Measurements from ENCODE around the gene ZNF682.

DNA sequence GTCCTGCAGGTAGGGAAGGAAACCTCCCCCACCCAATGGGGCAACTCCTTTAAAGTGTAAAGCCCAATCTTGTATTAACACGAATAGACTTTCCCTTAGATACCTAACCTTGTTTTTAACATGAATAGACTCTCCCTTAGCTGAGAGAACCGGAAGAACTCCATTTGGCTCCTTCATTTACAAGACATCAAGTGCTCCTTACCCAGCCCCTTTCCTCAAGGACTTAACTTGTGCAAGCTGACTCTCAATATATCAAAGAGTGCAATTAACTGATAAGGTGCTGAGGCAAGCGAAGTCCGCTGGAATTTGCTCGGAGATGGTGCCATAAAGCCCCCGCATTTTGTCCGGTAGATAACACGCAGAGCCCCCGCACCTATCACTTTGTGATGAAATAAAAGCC is 28.6 kb upstream of the ZNF682 start:
- TF ChIP-seq, protein P1, sequence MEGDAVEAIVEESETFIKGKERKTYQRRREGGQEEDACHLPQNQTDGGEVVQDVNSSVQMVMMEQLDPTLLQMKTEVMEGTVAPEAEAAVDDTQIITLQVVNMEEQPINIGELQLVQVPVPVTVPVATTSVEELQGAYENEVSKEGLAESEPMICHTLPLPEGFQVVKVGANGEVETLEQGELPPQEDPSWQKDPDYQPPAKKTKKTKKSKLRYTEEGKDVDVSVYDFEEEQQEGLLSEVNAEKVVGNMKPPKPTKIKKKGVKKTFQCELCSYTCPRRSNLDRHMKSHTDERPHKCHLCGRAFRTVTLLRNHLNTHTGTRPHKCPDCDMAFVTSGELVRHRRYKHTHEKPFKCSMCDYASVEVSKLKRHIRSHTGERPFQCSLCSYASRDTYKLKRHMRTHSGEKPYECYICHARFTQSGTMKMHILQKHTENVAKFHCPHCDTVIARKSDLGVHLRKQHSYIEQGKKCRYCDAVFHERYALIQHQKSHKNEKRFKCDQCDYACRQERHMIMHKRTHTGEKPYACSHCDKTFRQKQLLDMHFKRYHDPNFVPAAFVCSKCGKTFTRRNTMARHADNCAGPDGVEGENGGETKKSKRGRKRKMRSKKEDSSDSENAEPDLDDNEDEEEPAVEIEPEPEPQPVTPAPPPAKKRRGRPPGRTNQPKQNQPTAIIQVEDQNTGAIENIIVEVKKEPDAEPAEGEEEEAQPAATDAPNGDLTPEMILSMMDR (IDR thresholded peaks at IDR 0.05) = no peak
- TF ChIP-seq POLR2A (IDR thresholded peaks at IDR 0.05) = no peak
